Transverse colon (tissue), 4 donors: ENCODE data around the gene FJX1.

Source experiments
- CTCF ChIP-seq, 5 experiments: fragments of 200-600 bp in 3 of 5; fragments of 450-650 bp in 2 of 5; sonication (generic) in 3 of 5; IDR thresholded peaks; 1 replicate in 2 of 5; 2 replicates in 3 of 5; pipeline ENCODE4 v1.5.1; 2016 to 2017; ENCODE audit warnings: antibody characterized with exemption in 5 of 5, inconsistent platforms in 3 of 5, mild to moderate bottlenecking in 2 of 5, moderate library complexity in 1 of 5
- POLR2A ChIP-seq: fragments of 450-650 bp; IDR thresholded peaks from one replicate; pipeline ENCODE4 v1.6.1; 2016; ENCODE audit warnings: antibody characterized with exemption, mild to moderate bottlenecking, moderate library complexity
- POLR2AphosphoS5 ChIP-seq, 3 donors: sonication (generic); formaldehyde crosslinking; IDR thresholded peaks; one replicate each; pipeline ENCODE4 v1.6.1; 2016; ENCODE audit warnings: antibody characterized with exemption in 3 of 3

- no peak for TF ChIP-seq POLR2A
- TF ChIP-seq CTCF (IDR thresholded peaks at IDR 0.05), result no peak
- TF ChIP-seq POLR2AphosphoS5 (IDR thresholded peaks at IDR 0.05), result no peak
Measured at GRCh38 chr11:35654711-35655110, 36.5 kb downstream of the FJX1 start.
